Measurements from ENCODE around the gene POPDC2. TPM values are rescaled to one million over a fixed set of nuclear protein-coding genes. Genes with fewer than 3 reads are reported as not detected.
"Not testable (repeated sequence)": the region's sequence is repeated elsewhere in the genome, so short reads cannot be mapped to it uniquely, and the experiment has no call there.

Gene POPDC2
- total and polyA plus RNA-seq, 2 of the 4 experiments (the other 2 are of a cell fraction): under 0.01 to 0.29 TPM

DNA sequence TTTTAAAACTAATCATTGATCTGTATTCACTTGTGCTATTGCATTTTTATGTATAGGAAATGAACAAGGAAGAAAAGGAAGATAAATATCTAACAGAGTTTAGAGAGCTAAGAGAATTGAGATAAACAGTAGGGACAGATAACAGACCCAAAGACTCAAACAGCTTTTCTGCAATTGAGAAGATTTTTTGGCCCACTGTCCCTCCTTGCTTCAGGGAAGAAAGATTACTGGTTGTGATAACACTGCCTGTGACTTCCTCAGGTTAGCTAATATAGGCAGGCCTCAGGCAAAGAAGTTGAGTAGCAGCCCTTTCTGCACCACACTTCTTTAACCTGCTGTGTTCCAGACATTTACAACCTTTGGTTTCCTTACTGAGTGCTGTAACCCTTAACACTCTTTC lies 19.5 kb upstream of the POPDC2 start:
- no peak overlapping the region for H3K14ac ChIP-seq (replicated peaks; ENCODE audit: low read depth, low read length)
- H3K56ac ChIP-seq (ENCODE audit: extremely low read depth, insufficient read depth, low read length): no peak overlapping the region; the same call in 1 of the 2 replicates
- no peak overlapping the region for H2BK15ac ChIP-seq (ENCODE audit: low read depth, low read length)
- peaks cover 6 to 15% of the 10 kb centered on the region in 2 experiments for H3K79me1 ChIP-seq (ENCODE audit: low read depth in 1 of 2, low read length in 2 of 2)
- H3K4me2 ChIP-seq (ENCODE audit: low read depth, low read length): no peak overlapping the region
- no peak overlapping the region for H2AFZ ChIP-seq (replicated peaks; ENCODE audit: low read length, poor library complexity)
- in situ Hi-C loops (cut with MboI; ENCODE audit: low sequenced_read_pairs) (loop anchor here (25.0 kb wide), 4 partner anchors 168 to 793 kb away; partner anchors contain the start of genes ARHGAP31 and TEX55), intact Hi-C loops (cut with micrococcal nuclease) (loop anchor here (2.0 to 5.0 kb wide), 3 partner anchors 155 to 583 kb away; partner anchors contain the start of gene POGLUT1), dilution Hi-C loops (cut with HindIII; ENCODE audit: low sequenced_read_pairs, unreplicated experiment) (no loop called here)
- no peaks in the 10 kb centered on the region for H4K20me1 ChIP-seq (ENCODE audit: insufficient read depth, low read length)
- H3K27ac ChIP-seq (ENCODE audit: insufficient read depth, low read length): no peak overlapping the region
- ChIA-PET CTCF (interaction anchor here (0.6 to 2.0 kb wide), 2 partner anchors 10 to 32 kb away, joined by 3 to 6 read pairs; no protein-coding TSS in a partner anchor), POLR2A (ENCODE audit: unreplicated experiment) (no interaction called here)
- no peak overlapping the region for H3K4ac ChIP-seq (ENCODE audit: low read depth, low read length)
- H2AK9ac ChIP-seq (replicated peaks; ENCODE audit: low read depth, low read length, poor library complexity): no peak overlapping the region
- ATAC-seq (ENCODE audit: low read depth) (no peak), DNase-seq (no peak)
- no peak overlapping the region for H3K4me3 ChIP-seq (ENCODE audit: insufficient read depth, low read depth, low read length)
- H4K5ac ChIP-seq (ENCODE audit: low read depth, low read length): no peak overlapping the region
- peaks cover 4% of the 10 kb centered on the region; the same call in 1 of the 2 replicates for H3K9me1 ChIP-seq (ENCODE audit: insufficient read depth, low read length)
- no peak overlapping the region for H3K9ac ChIP-seq (ENCODE audit: low read depth, low read length)
- H4K8ac ChIP-seq (ENCODE audit: low read depth in 2 of 2, low read length in 2 of 2): no peak overlapping the region
- H3K4me1 ChIP-seq (ENCODE audit: control insufficient read depth, insufficient read depth, low read length): no peaks in the 10 kb centered on the region
- no peaks in the 10 kb centered on the region for H3K36me3 ChIP-seq (ENCODE audit: control insufficient read depth, insufficient read depth, low read length)
- no peak overlapping the region for H3K18ac ChIP-seq (ENCODE audit: low read depth, low read length)
- BruUV-seq (replicated peaks): no TSS peak
- peaks cover 6% of the 10 kb centered on the region for H3K27me3 ChIP-seq (ENCODE audit: control insufficient read depth, insufficient read depth, low read length)
- H2BK5ac ChIP-seq (ENCODE audit: low read depth, low read length, poor library complexity, severe bottlenecking): no peak overlapping the region
- no peak overlapping the region for H3K23ac ChIP-seq (ENCODE audit: low read depth, low read length)
- H3K9me3 ChIP-seq (ENCODE audit: control insufficient read depth, insufficient read depth, low read length): no peaks in the 10 kb centered on the region
- H2BK20ac ChIP-seq (ENCODE audit: low read depth, low read length): no peak overlapping the region
- no peak overlapping the region for H2BK120ac ChIP-seq (ENCODE audit: low read depth, low read length)
- H4K91ac ChIP-seq (ENCODE audit: insufficient read depth, low read depth, low read length): no peak overlapping the region
- no peak for TF ChIP-seq MAFK (IDR thresholded peaks at IDR 0.05; ENCODE audit: low read depth, low read length)
- no peak for TF ChIP-seq CEBPB (IDR thresholded peaks at IDR 0.05; ENCODE audit: low read depth, low read length)
- TF ChIP-seq RAD21 (IDR thresholded peaks at IDR 0.05; ENCODE audit: low read length): no peak
- TF ChIP-seq, protein P1, sequence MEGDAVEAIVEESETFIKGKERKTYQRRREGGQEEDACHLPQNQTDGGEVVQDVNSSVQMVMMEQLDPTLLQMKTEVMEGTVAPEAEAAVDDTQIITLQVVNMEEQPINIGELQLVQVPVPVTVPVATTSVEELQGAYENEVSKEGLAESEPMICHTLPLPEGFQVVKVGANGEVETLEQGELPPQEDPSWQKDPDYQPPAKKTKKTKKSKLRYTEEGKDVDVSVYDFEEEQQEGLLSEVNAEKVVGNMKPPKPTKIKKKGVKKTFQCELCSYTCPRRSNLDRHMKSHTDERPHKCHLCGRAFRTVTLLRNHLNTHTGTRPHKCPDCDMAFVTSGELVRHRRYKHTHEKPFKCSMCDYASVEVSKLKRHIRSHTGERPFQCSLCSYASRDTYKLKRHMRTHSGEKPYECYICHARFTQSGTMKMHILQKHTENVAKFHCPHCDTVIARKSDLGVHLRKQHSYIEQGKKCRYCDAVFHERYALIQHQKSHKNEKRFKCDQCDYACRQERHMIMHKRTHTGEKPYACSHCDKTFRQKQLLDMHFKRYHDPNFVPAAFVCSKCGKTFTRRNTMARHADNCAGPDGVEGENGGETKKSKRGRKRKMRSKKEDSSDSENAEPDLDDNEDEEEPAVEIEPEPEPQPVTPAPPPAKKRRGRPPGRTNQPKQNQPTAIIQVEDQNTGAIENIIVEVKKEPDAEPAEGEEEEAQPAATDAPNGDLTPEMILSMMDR (conservative IDR thresholded peaks at IDR 0.05; ENCODE audit: low read depth, low read length): no peak
- H2AK5ac ChIP-seq (ENCODE audit: low read depth, low read length): no peak overlapping the region

DNA sequence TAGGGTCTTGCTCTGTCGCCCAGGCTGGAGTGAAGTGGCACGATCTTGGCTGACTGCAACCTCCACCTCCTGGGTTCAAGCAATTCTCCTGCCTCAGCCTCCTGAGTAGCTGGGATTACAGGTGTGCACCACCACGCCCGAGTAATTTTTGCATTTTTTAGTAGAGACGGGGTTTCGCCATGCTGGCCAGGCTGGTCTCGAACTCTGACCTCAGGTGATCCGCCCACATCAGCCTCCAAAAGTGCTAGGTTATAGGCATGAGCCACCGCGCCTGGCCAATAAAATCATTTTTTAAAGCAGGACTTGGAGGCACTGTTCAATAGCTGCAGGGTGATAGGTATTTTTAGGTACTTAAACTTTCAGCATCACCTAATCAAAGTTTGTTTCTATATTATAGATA lies 17.8 kb upstream of the POPDC2 start:
- H4K91ac ChIP-seq (ENCODE audit: insufficient read depth, low read depth, low read length); POLR2A ChIA-PET (ENCODE audit: unreplicated experiment); DNase-seq; H2BK120ac ChIP-seq (ENCODE audit: low read depth, low read length); dilution Hi-C loops (cut with HindIII; ENCODE audit: low sequenced_read_pairs, unreplicated experiment); ATAC-seq (ENCODE audit: low read depth); CTCF ChIA-PET; H3K4ac ChIP-seq (ENCODE audit: low read depth, low read length); H3K4me1 ChIP-seq (ENCODE audit: control insufficient read depth, insufficient read depth, low read length); H3K56ac ChIP-seq (ENCODE audit: extremely low read depth, insufficient read depth, low read length); BruUV-seq (replicated peaks); H3K18ac ChIP-seq (ENCODE audit: low read depth, low read length); intact Hi-C loops (cut with micrococcal nuclease); H3K9me1 ChIP-seq (ENCODE audit: insufficient read depth, low read length); H3K27ac ChIP-seq (ENCODE audit: insufficient read depth, low read length); H3K23ac ChIP-seq (ENCODE audit: low read depth, low read length); H3K9me3 ChIP-seq (ENCODE audit: control insufficient read depth, insufficient read depth, low read length); H4K20me1 ChIP-seq (ENCODE audit: insufficient read depth, low read length); H3K27me3 ChIP-seq (ENCODE audit: control insufficient read depth, insufficient read depth, low read length); H2AK5ac ChIP-seq (ENCODE audit: low read depth, low read length); H4K5ac ChIP-seq (ENCODE audit: low read depth, low read length); H2BK15ac ChIP-seq (ENCODE audit: low read depth, low read length); H2AK9ac ChIP-seq (replicated peaks; ENCODE audit: low read depth, low read length, poor library complexity); H3K4me3 ChIP-seq (ENCODE audit: insufficient read depth, low read depth, low read length); H3K4me2 ChIP-seq (ENCODE audit: low read depth, low read length); H3K36me3 ChIP-seq (ENCODE audit: control insufficient read depth, insufficient read depth, low read length); H4K8ac ChIP-seq (ENCODE audit: low read depth in 2 of 2, low read length in 2 of 2); H2AFZ ChIP-seq (replicated peaks; ENCODE audit: low read length, poor library complexity); H2BK20ac ChIP-seq (ENCODE audit: low read depth, low read length); H3K9ac ChIP-seq (ENCODE audit: low read depth, low read length); H3K14ac ChIP-seq (replicated peaks; ENCODE audit: low read depth, low read length); H2BK5ac ChIP-seq (ENCODE audit: low read depth, low read length, poor library complexity, severe bottlenecking): not testable (repeated sequence)
- peaks cover 6 to 15% of the 10 kb centered on the region in 2 experiments for H3K79me1 ChIP-seq (ENCODE audit: low read depth in 1 of 2, low read length in 2 of 2)
- in situ Hi-C loops (cut with MboI; ENCODE audit: low sequenced_read_pairs): loop anchor here (25.0 kb wide), 4 partner anchors 166 to 791 kb away; partner anchors contain the start of genes ARHGAP31 and TEX55
- 100% methylated on average over 7 of the region's 10 CpGs; no CpG with 5 or more reads in 1 of the 2 experiments for WGBS, 2 experiments (ENCODE audit: extremely low coverage in 2 of 2, insufficient read length in 1 of 2)
